HG03469 (cell line): ENCODE measurements around the gene LDLR.

Experiments
- ATAC-seq: cut with Tn5 transposase; IDR thresholded peaks from one replicate; pipeline ENCODE4 v1.9.1; 2021; ENCODE audit warnings: mild to moderate bottlenecking, moderate library complexity, moderate number of reproducible peaks; ENCODE audit not compliant: unreplicated experiment

Gene LDLR

GRCh38 chr19:11089254-11090013, at the start of gene LDLR:
LDLR (plus strand) TSS chr19:11089463; CDS start chr19:11089549, 86 bp downstream.
- no peak for ATAC-seq

- ATAC-seq: no peak
These were observed 48.1 kb upstream of the LDLR start for GRCh38 chr19:11041194-11041593.

DNA sequence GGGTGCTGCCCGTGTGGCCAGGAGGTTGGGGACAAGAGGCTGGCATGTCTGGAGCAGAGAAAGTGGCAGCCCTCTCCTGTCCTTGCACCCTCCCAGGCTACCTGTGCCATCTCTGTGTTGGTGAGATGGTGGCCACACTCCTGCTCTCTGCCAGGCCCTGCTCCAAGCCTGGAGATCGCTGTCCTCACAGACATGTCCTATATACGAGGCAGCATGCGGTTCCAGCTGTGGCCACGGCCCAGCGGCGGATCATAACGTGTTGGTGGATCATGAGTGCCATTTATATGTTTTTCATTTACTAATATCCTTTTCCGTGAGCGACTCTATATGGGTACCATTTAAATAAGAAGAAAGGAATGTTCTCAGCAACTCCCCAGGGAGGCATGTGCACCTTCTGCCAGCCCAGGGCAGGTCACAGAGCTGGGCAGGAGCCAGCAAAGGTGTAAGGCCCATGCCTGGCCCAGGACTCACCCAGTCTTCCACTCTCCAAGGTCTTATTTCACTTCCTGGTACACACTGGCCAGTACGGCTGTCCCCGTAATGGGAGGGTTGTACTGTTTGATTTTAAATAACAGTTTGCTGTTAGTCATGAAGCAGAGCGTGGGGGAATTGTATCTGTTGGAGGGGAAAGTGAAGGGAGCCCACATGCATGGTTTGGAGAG, 47.2 kb upstream of the LDLR start:
- ATAC-seq: no peak

DNA sequence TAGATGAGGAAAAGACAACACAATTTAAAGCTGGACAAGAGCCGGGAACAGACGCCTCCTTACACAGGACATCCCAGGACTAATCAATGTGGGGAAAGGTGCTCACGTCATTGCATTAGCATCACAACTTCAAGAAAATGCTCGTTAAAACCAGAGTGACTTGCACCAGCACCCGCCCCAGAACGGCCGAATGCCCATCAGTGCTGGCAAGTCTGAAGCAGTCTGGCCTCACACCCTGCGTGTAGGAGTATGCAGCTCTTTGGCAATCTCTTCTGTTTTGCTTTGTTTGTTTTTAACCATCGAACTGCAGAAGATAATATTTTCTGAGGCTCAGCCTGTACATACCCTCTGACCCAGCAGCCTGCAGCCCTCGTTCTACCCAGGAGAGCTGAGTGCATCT, 44.8 kb upstream of the LDLR start:
- ATAC-seq: no peak

DNA sequence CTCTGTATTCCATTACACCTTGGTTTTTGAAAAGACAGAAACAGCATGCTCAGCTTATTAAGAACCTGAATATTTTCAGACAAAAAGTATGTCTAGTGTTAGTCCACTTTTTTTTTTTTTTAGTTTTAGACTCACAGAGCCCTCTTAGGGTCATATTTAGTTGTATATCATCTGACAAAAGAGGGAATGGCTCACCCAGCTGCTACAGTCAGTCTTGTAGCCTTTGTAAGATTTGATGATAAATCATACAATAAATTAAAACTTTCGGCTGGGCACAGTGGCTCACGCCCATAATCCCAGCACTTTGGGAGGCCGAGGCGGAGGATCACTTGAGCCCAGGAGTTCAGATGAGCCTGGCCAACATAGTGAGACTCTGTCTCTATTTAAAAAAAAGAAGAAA, 43.7 kb upstream of the LDLR start:
- ATAC-seq: no peak

DNA sequence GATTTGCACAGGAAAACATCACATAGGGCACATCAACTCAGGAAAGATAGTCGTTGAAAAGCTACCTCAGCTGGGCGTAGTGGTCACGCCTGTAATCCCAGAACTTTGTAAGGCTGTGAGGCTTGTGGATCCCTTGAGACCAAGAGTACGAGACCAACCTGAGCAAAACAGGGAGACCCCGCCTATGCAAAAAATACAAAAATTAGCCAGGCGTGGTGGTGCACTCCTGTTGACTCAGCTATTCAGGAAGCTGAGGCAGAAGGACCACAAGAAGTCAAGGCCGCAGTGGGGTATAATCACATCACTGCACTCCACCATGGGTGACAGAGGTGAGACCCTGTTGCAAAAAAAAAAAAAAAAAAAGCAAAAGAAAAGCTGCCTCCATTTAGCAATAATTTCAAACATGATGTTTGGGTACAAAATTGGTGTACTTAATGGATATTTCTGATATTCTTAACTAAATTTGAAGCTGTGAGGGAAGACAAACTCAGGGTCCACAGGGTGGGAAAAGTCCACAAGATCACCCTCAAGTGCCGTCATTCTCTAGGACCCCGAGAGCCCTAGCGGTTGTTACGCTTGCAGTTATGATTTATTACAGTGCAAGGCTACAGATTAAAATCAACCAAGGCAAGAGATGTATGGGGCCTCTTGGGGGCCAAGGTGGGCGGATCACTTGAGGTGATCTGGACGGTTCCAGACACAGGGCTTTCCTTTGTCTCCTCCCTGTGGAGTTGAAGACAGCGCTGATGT, 42.5 kb upstream of the LDLR start:
- no peak for ATAC-seq

DNA sequence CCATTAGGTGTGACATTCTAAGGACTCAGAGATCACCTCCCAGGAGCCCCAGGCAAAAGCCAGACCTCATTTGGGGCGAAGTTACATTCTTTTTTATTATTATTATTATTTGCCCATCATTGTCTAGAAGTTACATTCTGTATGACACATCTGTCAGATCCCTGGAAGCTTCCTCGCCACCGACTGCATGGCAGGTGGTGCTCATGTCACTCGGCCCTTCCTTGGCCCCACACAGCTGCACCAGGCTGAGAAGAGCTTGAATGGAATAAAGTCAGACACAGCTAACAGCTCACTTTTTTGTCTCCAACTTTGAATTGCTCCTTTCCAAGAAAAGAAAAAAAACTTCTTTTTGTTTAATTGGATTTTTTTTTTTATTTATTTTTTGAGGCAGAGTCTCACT, 41.4 kb upstream of the LDLR start:
- ATAC-seq: no peak

GRCh38 chr19:11050323-11051114, 38.7 kb upstream of the LDLR start:
- ATAC-seq: no peak

GRCh38 chr19:11053817-11054195, 35.5 kb upstream of the LDLR start:
- no peak for ATAC-seq

GRCh38 chr19:11054200-11054599, 35.1 kb upstream of the LDLR start:
- ATAC-seq: no peak

- no peak for ATAC-seq
These were observed 34.6 kb upstream of the LDLR start for GRCh38 chr19:11054628-11055027.

DNA sequence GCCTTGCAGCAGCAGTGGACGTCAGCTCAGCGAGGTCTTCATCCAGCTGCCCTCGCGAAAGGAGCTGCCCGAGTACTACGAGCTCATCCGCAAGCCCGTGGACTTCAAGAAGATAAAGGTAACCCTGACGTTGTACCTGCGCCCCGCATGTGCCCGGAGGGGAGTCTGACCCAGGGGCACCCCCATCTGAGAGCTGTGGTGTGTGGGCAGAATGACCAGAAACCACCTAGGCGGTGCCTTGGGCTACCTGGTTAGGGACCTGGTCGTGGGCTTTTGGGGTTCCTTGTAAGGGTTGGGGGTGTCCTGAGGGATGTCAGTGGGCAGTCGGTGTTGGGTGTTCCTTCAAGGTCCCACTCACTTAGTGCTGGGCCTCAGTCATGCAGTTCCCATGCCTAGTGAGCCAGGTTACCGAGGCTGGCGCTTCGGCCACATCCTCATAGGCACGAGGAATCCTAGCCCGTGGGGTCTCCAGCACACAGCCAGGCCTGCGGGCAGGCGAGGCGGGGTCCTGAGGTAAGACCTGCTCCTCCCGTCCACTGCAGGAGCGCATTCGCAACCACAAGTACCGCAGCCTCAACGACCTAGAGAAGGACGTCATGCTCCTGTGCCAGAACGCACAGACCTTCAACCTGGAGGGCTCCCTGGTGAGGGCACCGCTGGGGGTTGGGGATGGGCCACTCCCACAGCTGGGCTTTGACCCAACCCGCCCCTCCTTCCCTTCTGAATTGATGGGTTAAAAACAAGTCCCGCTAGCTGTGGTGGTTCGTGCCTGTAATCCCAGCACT, 30.8 kb upstream of the LDLR start:
- no peak for ATAC-seq

DNA sequence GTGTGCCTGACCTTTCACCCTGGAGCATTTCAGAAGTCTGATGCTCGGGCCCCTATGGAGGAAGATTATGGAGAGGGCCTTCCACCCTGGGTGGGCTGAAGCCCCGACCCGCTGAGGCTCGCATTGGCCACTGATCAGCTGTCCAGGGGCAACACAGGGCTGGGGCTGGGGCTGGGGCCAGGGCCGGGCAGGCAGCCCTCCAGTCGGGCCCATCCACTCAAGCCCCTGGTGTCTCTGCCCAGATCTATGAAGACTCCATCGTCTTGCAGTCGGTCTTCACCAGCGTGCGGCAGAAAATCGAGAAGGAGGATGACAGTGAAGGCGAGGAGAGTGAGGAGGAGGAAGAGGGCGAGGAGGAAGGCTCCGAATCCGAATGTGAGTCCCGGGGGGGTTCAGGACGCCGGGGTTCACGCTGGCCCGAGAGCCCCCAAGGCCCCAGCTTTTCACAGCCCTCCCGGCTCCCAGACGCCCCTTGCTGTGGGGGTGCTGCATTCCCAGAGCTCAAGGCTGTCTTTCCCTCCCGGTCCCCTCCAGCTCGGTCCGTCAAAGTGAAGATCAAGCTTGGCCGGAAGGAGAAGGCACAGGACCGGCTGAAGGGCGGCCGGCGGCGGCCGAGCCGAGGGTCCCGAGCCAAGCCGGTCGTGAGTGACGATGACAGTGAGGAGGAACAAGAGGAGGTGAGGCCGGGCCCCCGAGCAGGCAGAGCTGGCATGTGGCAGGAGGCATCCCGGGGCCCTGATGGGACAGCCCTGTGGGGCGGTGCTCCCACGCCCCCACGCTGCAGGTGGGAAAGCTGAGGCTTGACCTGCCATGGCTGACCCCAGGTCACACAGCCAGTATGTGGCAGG, 29.5 kb upstream of the LDLR start:
- no peak for ATAC-seq

DNA sequence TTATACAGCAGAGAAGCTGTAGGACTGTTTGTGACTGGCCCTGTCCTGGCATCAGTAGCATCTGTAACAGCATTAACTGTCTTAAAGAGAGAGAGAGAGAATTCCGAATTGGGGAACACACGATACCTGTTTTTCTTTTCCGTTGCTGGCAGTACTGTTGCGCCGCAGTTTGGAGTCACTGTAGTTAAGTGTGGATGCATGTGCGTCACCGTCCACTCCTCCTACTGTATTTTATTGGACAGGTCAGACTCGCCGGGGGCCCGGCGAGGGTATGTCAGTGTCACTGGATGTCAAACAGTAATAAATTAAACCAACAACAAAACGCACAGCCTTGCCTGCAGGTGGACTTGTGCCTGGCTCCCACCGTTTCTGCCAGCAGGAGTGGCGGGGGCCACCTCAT, 27.3 kb upstream of the LDLR start:
- ATAC-seq: no peak

DNA sequence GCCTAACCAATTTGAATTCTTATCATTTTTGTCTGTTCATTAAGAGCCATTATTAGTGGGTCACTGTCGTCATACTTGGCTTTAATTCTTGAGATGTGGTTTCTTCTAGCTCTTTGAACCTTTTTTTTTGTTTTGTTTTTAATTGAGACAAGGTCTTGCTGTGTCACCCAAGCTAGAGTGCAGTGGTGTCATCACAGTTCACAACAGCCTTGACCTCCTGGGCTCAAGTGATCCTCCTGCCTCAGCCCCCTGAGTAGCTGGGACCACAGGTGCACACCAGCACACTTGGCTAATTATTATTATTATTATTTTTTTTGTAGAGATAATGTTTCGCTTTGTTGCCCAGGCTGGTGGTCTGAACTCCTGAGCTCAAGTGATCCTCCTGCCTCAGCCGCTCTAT, 25.8 kb upstream of the LDLR start:
- ATAC-seq: no peak

DNA sequence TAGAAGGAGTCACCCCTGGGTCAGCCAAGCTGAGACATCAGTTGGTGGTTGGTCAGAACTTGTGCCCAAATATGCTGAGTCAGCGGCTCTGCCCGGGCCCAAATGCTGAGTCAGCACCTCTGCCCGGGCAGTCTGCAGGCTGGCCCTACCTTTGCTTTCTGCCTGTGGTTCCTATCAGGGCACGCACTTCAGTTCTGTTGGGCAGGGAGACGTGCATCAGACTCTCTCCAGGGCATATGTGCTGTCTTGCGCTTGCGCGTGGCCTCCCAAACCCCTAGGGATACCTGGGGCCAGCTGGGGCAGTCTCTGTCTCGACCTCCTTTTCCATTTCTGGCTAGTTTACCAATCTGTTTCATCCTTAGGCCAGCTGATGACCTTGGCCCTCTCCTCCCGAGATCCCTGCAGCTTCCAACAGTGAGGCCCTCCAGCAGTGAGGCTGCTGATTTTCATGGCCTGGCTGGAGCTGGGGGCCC, 24.4 kb upstream of the LDLR start:
- ATAC-seq: no peak

- ATAC-seq: no peak
These were observed 22.9 kb upstream of the LDLR start for GRCh38 chr19:11066326-11066725.

- no peak for ATAC-seq
These were observed 21.7 kb upstream of the LDLR start for GRCh38 chr19:11067356-11068113.

GRCh38 chr19:11069561-11069960, 19.7 kb upstream of the LDLR start:
- no peak for ATAC-seq
